ENCODE data around the gene SLC6A17.

Gene SLC6A17

GRCh38 chr1:110224240-110224995 lies 74.1 kb downstream of the SLC6A17 start:
- TF ChIP-seq CTCF (IDR thresholded peaks at IDR 0.05; ENCODE audit: insufficient read depth, low read depth, low read length, missing control alignments): no peak

GRCh38 chr1:110225212-110225611 lies 74.9 kb downstream of the SLC6A17 start:
- no peak for DNase-seq (ENCODE audit: low read depth)
- TF ChIP-seq CTCF (IDR thresholded peaks at IDR 0.05; ENCODE audit: insufficient read depth, low read depth, low read length, missing control alignments): no peak
- H3K4me3 ChIP-seq (ENCODE audit: low read length): no peak overlapping the region

More at GRCh38 chr1:110224240-110224995, 74.1 kb downstream of the SLC6A17 start:
- no peak overlapping the region for H3K4me3 ChIP-seq (ENCODE audit: low read length)
- no peak for DNase-seq (ENCODE audit: low read depth)

GRCh38 chr1:110225756-110226404 lies 75.6 kb downstream of the SLC6A17 start:
- DNase-seq (ENCODE audit: low read depth): no peak
- TF ChIP-seq CTCF (IDR thresholded peaks at IDR 0.05; ENCODE audit: insufficient read depth, low read depth, low read length, missing control alignments): no peak
- no peak overlapping the region for H3K4me3 ChIP-seq (ENCODE audit: low read length)

GRCh38 chr1:110227774-110228173 lies 77.5 kb downstream of the SLC6A17 start:
- no peak overlapping the region for H3K4me3 ChIP-seq (ENCODE audit: low read length)
- no peak for TF ChIP-seq CTCF (IDR thresholded peaks at IDR 0.05; ENCODE audit: insufficient read depth, low read depth, low read length, missing control alignments)
- no peak for DNase-seq (ENCODE audit: low read depth)

- peak; percentile 41 for DNase-seq (ENCODE audit: low read depth)
- no peak overlapping the region for H3K4me3 ChIP-seq (ENCODE audit: low read length)
- no peak for TF ChIP-seq CTCF (IDR thresholded peaks at IDR 0.05; ENCODE audit: insufficient read depth, low read depth, low read length, missing control alignments)
Observed at GRCh38 chr1:110228381-110228780, 78.1 kb downstream of the SLC6A17 start.

GRCh38 chr1:110228869-110229268 lies 78.6 kb downstream of the SLC6A17 start:
- TF ChIP-seq CTCF (IDR thresholded peaks at IDR 0.05; ENCODE audit: insufficient read depth, low read depth, low read length, missing control alignments): no peak
- H3K4me3 ChIP-seq (ENCODE audit: low read length): no peak overlapping the region
- no peak for DNase-seq (ENCODE audit: low read depth)

Data from epithelial cell of esophagus (primary cell).